Measurements from ENCODE around the gene DCN.

- TF ChIP-seq POLR2A (IDR thresholded peaks at IDR 0.05; ENCODE audit: low read length), result no peak
- TF ChIP-seq GATA1 (IDR thresholded peaks at IDR 0.05; ENCODE audit: low read depth, low read length), result no peak
Observed at GRCh38 chr12:91179315-91179714, 3.3 kb downstream of the DCN start.
